NOMO-1 treated with DMSO at 0.1 percent for 48 hours (cell line): ENCODE results near the gene CABP7.

Experiments
- DNase-seq: peaks from one replicate; lab custom pipeline; 2025; ENCODE audit not compliant: unreplicated experiment; lab: John Stamatoyannopoulos, UW

CABP7 gene

DNA sequence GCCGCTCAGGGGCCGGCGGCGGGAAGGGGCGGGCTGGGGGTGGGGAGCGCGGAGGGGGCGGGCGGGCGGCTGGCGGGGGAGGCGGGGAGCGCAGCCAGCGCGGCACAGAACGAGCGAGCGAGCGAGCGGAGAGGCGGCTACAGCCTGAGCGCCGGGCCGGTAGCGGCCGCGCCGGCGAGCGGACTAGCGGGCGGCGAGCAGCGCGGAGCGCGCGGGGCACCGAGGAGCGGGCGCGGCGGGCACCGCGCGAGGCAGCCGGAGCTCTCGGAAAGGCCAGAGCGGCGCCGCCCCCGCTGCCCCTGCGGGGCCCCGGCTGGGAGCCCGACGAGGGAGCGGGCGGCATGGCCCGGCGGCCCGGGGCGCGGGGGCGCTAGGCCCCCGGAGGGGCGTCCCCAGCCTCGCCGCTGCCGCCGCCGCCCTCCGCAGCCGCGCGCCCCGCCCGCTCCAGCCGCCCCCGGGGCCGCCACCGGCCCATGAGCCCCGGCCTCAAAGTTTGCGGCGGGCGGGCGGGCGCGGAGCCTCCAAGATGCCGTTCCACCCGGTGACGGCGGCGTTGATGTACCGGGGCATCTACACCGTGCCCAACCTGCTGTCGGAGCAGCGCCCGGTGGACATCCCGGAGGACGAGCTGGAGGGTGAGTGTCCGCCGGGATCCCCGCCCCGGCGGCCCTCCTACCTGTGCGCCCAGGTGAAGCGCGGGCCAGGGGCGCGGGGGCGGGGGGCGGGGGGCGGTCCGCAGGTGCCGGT lies at the start of gene CABP7:
TSS of gene CABP7 (plus strand) at position 105 of the 747 bp plus-strand sequence. CDS start at position 527, 422 bp downstream.
- DNase-seq = no peak

DNA sequence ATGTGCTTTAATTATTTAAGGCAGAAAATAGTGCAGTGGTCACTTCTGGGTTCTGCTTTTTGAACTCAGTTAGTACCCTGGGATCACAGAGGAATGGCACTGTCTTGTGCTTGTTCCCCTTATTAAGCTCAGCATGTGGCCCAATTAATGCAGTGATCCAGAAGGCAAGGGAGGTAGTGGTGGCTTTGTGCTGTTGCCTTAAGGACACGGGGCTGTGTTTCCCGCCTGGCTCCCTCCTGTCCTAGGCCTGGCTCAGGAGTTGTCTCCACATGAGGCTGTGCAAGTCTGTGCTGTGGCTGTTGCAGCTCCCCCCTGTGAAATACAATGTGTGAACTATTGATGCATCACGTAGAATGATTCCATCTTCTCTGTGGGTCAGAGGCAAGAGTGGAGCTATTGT lies 49.2 kb upstream of the CABP7 start:
- peak; percentile 60 for DNase-seq

DNA sequence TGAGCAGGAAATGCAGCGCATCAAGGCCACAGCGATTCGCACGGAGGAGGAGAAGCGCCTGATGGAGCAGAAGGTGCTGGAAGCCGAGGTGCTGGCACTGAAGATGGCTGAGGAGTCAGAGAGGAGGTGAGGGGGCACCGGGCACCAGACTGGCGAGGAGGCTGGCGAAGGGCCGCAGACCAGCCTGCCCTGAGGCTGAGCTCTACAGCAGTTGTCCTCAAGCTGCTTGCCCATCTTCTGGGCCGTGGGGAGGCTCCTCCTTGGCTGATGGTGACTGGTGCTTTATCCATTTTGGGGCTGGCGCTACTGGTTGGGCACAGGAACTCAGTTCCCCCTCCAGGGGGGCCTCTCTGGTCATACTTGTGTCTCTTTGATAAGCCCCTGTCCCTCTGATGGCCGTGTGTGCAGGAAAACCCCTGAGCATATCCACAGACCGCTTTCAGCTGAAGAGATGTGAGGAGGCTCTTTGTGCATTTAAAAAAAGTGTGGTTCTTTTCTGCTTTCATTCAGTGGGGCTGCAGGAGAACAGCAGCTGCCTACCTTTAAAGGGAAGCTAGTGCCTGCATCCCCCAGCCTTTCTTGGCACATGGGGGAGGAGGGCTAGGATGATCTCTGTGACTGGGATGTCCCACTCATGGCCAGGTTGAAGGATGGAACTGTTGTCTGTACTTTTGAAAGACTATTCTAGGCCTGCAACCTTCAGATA lies 46.3 kb upstream of the CABP7 start:
- no peak for DNase-seq

DNA sequence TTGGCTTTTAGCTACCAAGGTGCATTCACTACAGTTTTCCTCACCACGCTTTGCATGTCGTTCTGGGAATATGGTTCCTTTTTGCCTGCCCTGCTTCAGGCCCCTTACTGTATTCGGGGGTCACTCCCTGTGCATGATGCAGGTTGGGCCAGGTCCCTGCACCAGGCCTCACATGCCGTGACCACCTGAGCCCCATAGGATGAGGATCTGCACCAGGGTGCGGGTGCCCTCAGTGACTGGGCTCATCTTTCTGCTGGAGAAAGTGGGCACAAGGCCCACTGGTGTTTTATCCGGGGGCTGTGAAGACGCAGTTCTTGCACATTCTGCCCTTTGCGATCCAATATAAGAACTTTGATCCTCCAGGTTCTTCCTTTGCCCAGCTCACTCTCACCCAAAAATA lies 45.7 kb upstream of the CABP7 start:
- DNase-seq = no peak

DNA sequence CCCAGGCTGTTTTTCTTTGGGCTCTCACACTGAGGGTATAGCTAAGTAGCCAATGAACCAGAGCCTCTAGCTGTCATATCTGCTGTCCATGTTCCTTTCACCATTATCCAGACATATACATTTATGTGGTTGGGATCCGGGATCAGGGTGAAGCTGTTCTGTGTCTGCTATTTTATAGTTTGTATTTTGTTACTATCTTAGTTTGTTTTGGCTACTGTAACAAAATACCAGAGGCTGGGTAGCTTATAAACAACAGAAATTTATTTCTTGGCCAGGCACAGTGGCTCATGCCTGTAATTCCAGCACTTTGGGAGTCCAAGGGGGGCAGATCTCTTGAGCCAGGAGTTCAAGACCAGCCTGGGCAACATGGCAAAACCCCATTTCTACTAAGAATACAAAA lies 40.5 kb upstream of the CABP7 start:
- DNase-seq = no peak

DNA sequence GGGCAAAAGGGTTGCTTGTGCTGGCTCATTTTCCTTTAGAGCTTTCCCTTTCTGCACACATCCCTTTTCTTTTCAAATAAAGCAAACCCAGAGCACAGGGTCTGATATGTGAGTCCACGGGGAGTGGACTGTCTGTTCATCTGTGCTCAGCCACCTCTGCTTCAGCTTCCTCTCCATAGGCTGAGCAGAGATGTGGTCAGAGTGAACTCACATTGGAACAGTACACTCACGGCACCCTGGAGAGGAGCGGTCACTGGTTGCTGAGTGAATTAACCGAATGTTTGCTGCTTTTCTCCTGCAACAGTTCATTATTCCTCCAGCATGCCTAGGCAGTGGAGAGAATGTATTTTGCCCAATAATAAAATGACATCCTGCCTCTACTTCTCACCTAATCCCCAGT lies 36.3 kb upstream of the CABP7 start:
- DNase-seq = no peak

DNA sequence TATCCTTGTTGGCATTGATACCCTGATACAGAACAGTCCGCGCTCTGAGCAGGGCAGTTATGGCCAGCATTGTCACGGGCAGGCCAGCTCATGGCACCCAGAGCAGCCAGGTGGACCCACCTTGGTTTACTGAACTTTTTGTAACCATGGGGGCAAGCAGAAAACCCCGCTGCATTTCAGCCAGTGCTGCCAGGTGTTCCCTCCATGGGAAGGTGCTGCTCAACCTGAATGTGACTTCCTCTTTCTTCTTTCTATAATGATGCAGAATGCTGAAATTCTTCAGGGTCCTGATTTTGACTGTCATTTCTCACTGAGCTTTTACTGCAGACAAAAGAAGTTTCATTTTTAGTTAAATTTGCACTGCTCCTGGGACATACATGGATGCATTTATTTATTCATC lies 35.6 kb upstream of the CABP7 start:
- no peak for DNase-seq

DNA sequence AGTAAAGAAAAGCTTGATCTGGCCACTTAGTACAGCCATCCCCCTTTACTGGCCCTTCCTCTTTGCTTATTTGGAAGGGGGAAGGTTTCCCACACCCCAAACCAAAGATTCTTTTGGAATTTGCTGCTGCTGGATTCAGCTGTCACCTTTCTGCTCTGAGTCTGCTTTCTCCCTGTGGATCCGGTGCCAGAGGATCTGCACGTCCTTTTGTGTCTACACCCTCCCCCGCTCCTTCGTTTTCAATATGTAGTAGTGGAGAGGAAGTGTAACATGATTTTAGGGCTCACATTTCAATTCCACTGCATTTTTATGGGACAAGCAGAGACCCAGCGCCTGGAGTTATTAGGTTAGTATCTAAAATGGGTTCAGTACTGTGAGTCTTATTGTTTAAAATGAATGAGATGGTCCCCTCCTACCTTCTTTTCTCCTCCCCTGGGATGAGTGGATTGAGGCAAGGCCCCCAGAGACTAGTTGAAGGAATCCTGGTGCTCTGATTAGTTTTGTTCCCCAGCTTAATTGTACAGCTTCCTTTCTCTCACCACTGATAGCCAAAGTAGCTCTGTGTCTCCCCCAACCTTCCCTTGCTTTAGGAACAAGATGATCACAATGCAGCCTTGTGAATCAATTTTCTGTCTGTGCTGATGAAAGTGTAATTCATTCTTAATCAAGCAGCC lies 30.5 kb upstream of the CABP7 start:
- no peak for DNase-seq

DNA sequence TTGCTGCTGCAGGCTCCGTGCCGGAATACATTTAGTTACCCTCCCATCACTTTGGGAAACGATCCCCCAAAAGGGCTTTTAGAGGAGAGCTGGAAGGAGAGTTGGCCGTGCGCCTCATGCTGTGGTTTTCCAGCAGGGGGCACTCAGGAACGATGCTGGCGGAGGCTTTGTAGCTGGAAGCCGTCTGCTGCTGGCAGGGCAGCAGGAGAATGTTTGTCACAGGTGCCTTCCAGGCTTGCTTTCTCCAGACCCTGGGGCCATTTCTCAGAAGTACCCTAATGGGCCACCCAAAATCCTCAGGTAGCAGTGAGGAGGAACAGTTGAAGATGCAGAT lies 30.0 kb upstream of the CABP7 start:
- peak; percentile 14 for DNase-seq

DNA sequence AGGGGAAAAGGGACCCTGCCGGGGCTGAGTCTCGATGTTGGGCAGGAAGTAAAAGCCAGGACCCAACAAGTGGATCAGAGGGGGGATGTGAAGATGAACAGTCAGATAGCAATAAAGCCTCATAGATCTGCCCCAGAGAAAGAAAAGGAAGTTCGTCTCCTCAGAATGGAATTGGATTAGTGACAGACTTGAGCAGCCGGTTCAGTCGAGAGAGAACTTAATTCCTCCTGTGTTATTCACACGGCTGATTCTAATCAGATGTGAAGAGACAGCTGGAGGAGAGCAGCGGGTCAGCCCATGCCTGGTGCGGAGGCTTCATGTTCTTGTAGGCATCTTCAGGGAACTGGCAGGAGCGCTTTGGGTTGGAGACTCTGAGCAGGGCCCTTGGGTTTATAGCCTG lies 29.3 kb upstream of the CABP7 start:
- no peak for DNase-seq

DNA sequence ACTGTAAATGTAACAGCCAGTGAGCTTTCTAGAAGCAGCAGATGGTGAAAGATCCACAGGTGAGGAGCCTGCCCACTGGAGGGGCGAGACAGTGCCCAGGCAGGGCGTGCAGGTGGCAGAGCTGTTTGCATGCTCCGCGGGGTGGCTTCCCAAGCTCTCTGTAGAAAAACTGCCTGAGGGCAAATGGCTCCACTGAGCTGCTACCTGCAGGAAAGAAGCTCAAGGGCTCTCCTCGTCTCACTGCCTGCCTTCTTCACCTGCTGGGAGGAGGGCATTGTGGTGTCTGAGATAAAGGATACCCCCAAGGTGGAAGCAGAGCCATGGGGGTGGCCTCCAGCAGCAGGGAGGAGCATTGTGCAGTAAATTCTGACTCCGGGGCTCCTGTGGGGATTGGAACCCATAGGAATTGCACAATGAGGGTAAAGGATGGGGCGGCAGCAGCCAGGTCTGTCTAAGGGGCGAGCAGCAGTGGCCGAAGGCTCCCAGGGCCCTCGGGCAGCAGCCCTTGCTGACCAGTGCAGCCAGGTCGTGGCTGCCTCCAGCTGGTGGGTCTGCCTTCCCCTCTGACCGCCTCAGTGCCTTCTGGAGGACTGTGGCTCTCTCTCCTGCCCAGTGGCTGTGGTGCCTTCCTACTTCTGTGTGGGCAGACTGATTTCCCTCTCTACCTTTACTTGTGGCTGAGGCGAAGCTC lies 28.0 kb upstream of the CABP7 start:
- DNase-seq = no peak

DNA sequence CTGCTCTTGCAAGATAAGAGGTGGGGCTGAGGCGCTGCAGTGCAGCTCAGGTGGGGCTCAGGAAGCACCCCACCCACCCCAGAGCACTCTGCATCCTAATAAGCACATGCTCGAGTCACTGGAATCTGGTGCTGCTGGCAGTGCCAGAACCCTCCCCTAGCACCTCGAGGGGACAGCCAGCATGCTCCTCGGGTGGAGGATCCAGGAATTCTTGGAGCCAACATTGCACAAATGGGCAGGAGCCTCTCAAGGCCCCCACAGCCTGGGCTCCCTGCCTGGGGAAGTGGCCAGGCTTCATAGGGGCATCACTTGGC lies 27.5 kb upstream of the CABP7 start:
- no peak for DNase-seq

DNA sequence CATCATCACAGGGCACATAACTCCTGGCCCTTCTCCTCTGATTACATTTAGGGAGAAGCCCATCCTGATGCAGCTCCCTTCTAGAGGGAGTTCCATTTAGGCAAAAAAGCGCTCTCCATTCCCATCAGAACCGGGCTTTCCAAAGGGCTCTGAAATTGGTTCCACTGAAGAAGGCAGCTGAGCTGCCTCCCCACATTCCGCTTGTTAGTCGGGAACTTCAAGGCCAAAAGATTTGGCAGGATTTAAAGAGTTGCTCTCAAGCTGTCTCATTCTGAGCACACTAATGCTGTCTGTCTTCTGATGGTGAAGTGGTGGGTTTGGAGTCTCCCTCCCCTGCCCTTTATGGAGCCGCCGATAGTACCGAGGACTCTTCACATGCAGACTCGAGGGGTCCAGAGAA lies 26.6 kb upstream of the CABP7 start:
- no peak for DNase-seq

DNA sequence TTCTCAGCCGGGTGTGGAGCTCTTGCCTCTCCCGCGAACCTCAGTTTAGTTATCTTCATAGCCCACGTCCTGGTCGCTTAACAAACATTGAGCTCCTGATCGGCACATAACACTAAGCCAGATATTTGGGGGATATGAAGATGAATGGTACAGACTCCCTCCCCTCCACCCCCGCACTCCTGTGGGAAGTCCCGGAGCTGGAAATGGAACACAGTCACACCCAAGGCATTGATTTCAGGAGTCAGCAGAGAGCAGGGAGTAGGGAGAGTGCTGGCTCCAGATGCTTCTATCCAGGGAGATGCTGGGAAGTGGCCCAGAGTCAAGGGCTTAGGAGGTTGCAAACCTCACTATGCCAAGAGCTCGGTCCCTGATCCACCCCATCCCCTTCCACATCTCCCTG lies 26.1 kb upstream of the CABP7 start:
- no peak for DNase-seq

DNA sequence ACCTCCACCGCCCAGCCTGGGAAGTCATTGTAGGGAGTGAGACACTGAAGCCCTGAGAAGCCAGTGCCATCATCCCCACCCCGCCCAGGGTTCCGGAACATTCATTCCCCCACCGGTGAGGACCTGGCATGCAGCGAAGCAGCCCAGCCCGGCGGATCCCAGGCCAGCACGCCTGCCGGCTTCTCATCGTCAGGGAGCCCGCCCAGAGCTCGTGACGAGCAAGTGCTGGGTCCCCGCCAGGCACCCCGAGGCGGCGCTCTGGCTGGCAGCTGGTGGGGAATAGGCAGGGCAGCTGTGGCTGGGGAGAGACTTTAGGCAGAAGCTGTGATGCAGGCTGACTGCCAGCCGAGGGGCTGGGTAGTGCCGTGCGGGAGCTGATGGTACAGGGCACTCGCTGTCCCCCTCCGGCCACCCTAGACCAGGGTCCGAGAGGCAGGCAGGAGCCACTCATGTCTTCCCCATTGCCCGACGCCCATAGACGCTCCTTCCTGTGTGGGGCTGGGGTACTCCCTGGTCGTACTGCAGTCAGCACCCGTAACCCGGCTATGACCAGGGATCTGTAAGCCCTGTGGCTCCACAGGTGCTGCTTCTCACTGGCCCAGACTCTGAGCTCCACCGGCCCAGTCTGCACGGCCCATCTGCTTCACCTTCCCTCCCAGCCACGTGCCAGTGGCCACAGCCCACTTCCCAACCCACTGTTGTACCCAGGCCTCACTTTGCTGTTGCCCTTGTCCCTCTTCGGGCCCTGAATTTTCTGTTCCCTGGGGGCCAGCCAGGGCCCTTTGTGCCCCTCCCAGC lies 24.5 kb upstream of the CABP7 start:
- DNase-seq = no peak

DNA sequence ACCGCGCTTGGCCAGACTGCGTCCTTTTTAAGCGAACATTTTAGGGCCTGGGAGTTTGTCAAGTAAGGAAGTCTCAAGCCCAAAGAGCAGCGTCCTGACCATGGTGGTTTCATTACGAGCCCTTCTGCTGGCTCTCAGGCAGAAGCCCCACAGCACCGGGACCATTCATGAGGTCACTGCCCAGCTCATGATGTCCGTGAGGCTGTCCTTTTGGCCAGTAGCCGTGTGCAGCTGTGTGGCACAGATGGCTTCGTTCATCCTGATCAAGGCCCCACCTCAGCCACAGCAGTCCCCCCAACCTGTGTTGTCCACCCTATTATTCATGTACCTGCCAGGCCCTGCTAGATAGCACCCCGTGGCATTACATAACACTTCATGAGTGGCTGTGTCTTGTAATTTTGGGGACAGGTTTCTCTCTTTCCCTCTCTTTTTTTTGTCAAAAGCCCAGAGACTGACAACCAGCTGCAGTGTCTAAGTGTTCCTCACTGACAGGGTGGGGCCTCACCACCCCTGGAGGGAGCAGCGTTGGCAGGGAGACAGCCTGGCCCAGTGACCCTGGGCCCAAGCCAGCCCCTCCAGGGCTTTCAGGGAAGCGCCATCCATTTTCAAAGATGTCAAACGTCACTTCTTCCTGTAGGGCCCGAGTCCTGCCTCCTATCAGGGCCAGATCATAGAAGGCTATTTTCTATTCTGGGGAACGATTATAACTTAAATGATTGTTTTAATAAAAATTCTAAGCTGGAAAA lies 21.8 kb upstream of the CABP7 start:
- DNase-seq = no peak

DNA sequence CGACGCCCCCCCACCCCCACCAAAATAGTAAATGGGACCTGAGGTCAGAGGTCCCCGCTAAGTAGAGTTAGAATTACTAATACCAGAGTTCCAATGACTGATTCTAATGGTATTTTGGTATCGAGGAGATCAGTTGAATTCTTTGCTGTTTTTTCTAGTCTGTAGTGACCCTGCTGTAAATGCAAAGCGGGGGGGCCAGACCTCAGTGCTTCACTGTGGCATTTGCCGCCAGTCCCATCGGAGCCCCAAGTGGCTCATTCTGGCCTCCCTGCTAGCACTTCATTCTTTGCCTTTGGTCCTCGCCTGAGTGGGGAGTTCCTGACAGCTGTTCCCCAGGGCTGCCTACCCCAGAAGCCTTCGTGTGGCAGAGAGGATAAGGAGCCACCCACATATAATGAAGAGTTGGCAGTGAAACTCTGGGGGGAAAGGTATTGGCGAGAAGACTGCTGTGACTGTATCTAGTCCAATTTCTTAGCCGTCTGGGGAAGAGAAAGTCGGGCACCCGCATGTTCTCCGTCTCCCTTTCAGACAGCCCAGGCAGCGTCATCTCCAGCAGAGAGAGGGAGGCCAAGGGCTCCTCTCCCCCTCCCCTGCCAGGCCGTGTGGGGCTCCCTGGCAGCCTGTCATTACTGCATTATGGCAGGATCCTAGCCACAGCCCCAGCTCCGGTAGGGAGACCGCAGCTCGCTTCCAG lies 19.4 kb upstream of the CABP7 start:
- DNase-seq = no peak

DNA sequence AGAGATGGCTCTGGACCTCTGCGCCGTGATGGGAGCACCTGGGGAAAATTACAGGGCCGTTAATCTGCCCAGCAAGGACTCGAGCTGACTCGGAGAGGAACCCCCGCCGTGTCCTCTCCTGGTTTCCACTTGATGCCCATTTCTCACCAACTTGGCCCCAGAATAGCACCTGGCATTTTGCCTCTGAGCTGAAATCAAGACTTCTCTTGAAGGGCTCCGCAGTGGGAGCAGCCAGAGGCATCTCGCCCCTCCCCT lies 19.0 kb upstream of the CABP7 start:
- no peak for DNase-seq

DNA sequence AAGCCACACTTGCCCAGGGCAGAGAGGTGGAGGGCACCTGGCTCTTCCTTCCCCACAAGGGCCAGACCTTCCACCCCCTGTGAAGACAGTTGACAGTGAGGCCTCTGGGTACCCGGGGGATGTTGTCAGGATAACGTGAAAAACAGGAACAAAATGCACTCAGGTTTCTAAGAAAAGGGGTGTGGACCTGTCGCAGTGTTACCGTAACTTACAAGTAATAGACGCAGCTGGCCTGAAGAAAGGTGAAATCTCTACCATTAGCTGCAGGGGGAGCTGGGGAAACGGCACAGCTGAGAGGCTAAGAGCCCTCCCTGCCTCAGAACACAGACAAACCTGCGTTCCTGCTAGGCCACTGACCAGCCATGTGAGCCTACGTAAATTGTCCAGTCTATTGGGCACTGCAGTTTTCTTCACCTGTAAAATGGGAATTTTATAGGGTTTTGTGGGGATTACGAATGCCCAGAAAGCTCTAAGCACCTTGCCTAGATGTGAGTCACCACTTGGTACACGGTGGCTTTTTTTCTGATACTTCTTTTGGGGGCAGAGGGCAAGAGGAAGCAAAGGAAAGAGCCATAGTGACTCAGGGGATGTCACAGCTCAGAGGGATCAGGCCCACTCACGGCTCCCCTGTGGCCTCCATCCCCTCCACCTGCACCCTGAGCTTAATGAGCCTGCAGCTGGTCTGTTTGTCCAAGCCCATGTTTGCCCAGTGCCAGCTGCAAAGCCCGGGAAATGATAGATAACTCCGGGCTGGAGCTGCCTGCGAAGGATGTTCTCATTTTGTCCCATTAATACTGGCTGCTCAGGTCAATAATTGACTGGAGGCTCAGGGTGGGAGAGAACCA lies 18.4 kb upstream of the CABP7 start:
- DNase-seq = peak; percentile 35
